Measurements from ENCODE around the gene PPDPF.
A peak's percentile ranks its signal among the peaks of the same experiment; 100 is the strongest.

The PPDPF gene, protein sequence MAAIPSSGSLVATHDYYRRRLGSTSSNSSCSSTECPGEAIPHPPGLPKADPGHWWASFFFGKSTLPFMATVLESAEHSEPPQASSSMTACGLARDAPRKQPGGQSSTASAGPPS

DNA sequence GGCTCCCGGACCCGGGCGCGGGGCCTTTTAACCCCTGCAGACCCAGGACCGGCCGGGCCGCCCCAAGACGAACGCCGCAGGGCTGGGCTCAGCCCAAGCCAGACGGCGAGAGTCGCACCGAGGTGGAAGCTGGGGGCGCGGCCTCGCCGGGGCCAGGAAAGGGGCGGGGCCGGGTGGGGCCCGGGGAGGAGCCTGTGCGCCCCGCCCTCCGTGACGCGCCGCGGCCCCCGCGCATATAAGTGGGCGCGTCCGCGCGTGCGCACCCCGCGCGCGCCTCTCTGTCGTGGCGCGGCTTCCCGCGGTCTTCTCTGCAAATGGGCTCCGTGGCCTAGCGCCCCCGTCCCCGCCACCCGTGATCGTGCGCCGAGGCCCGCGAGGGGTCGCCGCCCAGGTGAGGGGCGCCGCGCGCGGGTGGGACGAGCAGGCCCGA, at the start of gene PPDPF:
Gene PPDPF, plus strand, starts transcription at position 262 of the 430 bp plus-strand sequence. CDS start 544 bp downstream, outside the sequence.
- DNase-seq (ENCODE audit: low read depth) = no peak
- TF ChIP-seq, protein P1, sequence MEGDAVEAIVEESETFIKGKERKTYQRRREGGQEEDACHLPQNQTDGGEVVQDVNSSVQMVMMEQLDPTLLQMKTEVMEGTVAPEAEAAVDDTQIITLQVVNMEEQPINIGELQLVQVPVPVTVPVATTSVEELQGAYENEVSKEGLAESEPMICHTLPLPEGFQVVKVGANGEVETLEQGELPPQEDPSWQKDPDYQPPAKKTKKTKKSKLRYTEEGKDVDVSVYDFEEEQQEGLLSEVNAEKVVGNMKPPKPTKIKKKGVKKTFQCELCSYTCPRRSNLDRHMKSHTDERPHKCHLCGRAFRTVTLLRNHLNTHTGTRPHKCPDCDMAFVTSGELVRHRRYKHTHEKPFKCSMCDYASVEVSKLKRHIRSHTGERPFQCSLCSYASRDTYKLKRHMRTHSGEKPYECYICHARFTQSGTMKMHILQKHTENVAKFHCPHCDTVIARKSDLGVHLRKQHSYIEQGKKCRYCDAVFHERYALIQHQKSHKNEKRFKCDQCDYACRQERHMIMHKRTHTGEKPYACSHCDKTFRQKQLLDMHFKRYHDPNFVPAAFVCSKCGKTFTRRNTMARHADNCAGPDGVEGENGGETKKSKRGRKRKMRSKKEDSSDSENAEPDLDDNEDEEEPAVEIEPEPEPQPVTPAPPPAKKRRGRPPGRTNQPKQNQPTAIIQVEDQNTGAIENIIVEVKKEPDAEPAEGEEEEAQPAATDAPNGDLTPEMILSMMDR (conservative IDR thresholded peaks at IDR 0.05; ENCODE audit: low read depth, low read length) = no peak

DNA sequence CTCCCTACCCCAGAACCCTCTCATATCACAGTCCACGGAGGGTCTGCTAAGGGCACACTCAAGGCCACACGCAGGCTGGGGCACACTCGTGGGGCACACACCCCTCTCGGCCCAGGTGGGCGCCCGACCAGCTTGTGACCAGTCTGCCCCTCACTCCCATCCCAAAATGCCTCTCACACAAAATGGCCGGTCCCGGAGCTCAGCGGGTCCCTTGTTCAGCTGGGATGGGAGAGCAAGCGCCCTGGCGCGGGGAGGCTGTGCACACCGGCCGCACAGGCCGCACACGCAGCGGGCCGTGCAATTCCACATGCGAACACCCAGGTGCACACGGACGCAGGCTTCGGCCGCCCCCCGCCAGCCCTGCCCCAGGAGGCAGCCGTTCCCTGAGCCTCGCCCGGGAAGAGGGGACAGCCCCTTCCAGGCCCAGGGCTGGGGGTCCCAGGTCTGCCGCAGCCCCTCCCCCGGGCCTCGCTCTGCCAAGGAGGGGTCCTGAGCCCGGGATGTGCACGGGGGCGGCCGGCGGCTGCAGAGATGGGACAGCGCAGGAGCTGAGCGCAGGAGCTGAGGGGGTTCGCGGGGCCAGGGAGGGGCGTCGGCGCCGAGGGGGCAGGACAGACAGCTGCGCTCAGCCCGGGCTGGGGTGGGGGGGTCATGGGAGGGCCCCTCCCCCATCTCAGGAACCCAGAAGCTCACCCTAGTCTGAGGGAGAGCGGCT, 49.4 kb upstream of the PPDPF start:
- DNase-seq (ENCODE audit: low read depth) = no peak
- TF ChIP-seq, protein P1 (conservative IDR thresholded peaks at IDR 0.05; ENCODE audit: low read depth, low read length) = no peak
- H3K4me3 ChIP-seq (ENCODE audit: low read length) = no peak overlapping the region

More for the DNA sequence above, at the start of gene PPDPF:
- peak within 1 kb of the TSS; percentile 82 for H3K4me3 ChIP-seq (ENCODE audit: low read length)

DNA sequence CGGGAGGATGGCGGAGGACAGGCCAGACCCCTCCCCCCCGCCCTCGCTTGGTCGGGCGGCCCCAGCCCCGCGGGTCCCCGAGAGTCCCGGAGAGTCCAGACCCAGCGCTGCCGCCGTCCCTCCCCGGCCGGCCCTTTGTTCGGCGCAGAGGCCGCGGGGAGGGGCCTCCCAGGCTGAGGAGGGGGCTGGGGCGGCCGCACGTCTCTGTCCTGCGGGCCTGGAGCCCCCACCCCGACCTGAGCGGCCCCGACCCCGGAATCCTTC, 48.9 kb upstream of the PPDPF start:
- DNase-seq (ENCODE audit: low read depth) = no peak
- no peak overlapping the region for H3K4me3 ChIP-seq (ENCODE audit: low read length)
- TF ChIP-seq, protein P1 (conservative IDR thresholded peaks at IDR 0.05; ENCODE audit: low read depth, low read length) = no peak

DNA sequence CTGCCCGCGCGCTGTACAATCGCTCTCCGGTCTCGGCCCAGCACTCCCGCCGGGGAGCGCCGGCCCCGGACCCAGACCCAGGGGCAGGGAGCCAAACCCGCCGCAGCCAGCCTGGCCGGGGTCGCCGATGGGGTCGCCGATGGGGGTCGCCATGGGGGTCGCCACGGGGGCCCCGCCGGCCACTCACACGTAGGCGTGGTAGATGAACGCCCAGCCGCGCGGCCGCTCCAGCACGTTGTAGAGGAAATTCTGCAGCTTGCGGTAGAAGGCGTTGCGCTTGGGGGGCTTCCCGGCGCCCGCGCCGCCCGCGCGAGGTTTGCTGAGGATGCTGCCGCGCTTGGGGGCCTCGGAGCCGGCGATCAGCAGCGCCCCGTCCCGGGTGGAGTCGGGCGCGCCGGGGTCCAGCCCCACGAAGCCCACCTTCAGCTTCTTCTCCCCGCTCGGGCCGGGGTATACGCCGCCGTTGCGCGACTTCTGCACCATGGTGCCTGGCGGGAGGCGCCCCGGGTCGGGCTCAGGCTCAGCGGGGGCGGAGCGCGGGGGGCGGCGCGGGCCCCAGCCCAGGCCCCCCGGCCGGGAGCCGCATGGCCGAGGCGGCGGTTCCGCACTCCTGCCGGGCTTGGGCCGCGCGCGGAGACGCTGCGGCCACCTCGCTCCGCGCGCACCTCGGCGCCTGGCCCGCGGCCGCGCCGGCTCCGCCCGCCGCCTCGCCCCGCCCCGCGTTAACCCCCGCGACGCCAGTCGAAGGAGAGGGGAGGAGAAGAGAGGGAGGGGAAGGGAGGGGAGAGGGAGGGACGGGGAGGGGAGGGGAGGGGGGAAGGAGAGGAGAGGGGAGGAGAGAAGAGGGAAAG, 48.4 kb upstream of the PPDPF start, which contains the start of gene KCNQ2:
Gene KCNQ2, minus strand, starts transcription at position 675 of the 851 bp plus-strand sequence. Its CDS starts 192 bp downstream, at position 483.
- TF ChIP-seq, protein P1 (conservative IDR thresholded peaks at IDR 0.05; ENCODE audit: low read depth, low read length) = no peak
- no peak for DNase-seq (ENCODE audit: low read depth)
- H3K4me3 ChIP-seq (ENCODE audit: low read length) = no peak within 1 kb of the TSS

DNA sequence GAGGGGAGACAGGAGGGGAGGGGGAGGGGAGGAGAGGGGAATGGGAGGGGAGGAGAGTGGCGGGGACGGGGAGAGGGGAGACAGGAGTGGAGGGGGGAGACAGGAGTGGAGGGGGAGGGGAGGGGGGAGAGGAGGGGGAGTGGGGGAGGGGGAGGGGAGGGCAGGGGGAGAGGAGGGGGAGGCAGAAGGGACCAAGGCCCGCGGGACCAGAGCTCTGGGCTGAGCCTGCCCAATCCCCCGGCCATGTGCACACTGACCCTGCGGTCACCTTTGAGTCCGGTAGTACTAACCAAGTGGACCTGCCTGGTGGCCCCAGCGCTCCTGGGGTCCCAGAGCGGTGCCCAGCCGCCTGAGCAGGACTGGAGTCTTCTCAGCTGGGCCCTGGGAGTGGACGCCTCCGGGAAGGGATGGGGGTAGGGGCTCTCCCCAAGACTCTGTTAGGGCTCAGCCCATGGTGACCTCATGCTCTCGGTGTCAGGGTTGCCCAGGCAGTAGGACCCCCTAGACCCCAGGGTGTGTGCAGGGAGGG, 47.6 kb upstream of the PPDPF start:
- TF ChIP-seq, protein P1 (conservative IDR thresholded peaks at IDR 0.05; ENCODE audit: low read depth, low read length) = no peak
- DNase-seq (ENCODE audit: low read depth) = no peak

DNA sequence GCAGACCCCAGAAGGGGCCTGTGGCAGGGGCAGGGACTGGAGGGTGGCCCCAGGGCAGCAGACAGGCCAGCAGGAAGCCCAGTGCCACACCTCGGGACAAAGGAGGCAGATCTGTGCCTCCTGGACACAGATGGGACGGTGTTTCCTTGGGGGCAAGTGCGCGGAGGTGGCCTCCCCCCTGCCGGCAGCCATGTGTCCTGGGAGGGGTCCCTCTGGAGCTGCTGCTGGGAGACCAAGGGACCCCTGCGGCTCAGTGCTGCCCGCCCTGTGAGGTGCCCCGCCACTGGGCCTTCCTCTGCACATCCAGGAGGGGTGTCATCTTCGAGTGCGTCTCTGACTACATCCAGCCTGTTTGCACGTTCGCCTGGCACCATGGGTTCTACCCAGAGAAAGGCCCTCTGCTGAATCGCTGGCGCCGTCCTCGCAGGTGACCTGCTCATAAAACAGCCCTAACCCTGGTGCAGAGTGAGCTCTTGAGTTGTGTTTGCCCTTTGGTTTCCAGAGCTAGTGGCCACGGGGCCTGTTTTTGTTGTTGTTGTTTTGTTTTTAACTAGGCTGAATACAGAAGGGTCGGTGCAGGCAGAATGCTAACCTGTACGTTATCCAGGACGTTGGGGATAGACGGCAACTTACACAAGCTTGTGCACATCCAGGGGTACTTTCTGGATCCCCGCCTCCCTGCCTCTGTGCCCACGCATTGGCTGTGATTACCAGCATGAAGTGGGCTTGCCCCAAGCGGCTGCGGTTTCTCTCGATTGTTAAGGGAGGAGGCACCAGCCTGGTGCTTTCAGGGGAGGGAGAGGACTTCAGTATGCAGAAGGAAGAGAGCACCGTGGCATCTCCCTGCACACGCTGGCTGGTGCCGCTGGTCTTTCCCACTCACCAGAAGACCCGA, 46.8 kb upstream of the PPDPF start:
- no peak for DNase-seq (ENCODE audit: low read depth)
- TF ChIP-seq, protein P1 (conservative IDR thresholded peaks at IDR 0.05; ENCODE audit: low read depth, low read length) = no peak
- no peak overlapping the region for H3K4me3 ChIP-seq (ENCODE audit: low read length)

More for the DNA sequence above, 47.6 kb upstream of the PPDPF start:
- H3K4me3 ChIP-seq (ENCODE audit: low read length) = no peak overlapping the region

Measured in retinal pigment epithelial cell (primary cell).